Embryonic facial prominence (tissue), 1 donor: ENCODE results near the gene HOXA1.

Source experiments
- DNase-seq: peaks from one replicate; pipeline ENCODE4 v3.0.0-alpha.2; 2016; ENCODE audit errors: extremely low spot score

The HOXA1 gene

DNA sequence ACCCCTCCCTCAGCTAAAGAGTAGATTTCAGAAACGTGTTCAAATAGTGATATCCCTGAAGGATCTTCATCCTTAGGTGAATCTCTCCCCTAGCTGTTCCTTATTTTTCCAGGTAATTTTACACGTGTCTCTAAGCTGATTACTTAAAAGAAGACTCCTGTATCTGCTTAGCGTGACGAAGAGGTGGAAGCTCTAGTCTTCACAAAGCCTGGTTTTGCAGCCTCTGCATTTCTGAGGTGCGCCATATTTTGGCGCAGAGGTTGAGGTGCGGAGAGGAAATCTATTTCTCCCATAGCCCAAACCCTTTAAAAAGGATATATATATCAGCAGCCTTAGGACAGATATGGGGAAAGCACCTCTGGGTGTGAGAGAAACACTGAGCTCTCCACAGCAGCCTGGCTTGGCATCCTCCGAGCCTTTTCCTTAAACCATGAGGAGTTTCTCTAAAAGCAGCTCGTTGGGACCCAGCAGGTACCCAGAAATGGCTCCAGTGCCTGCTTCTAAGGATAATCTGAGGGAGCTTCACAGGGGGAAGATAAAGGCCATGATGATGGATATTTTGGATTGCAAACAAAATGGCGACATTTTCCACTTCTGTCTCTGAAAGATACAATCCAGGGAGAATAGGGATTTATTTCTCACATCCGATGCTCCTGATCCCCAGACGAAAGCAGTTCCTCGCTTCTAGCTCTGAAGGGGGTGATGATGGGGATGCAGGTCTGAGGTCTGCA lies 9.7 kb upstream of the HOXA1 start:
- DNase-seq: no peak

DNA sequence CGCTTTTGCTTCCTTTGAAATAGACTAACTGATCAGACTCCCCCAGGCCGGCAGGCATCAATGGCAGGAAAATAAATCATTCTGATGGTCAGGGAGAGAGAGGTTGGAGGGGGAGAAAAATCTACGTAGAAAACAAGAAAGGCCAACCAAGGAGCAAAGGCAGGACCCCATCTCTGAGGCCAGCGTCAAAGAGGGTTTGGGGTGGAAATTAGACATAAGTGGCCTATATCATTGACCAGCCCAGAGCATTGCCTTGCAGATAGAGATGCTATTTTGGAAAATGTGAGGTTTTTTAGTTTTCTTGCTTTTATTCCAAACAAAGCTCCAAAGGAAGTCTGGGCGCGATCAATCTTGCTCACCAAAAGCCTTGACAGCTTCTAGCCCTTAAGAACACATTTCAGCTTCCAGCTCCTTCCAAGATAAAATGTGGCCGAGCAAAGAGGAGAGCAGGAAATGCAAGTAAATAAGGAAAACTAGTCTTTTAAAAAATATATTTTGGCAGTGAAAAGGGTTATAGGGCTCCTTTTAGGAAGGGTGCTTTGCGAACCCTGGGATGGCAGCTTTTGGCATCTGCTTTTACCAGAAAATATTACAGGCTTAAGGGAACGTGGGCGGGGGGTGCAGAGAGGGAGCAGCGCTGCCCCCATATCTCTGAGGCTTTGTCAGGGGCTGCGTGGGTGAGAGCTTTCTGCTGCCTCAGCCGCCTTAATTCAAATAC lies 8.7 kb upstream of the HOXA1 start:
- DNase-seq: no peak

DNA sequence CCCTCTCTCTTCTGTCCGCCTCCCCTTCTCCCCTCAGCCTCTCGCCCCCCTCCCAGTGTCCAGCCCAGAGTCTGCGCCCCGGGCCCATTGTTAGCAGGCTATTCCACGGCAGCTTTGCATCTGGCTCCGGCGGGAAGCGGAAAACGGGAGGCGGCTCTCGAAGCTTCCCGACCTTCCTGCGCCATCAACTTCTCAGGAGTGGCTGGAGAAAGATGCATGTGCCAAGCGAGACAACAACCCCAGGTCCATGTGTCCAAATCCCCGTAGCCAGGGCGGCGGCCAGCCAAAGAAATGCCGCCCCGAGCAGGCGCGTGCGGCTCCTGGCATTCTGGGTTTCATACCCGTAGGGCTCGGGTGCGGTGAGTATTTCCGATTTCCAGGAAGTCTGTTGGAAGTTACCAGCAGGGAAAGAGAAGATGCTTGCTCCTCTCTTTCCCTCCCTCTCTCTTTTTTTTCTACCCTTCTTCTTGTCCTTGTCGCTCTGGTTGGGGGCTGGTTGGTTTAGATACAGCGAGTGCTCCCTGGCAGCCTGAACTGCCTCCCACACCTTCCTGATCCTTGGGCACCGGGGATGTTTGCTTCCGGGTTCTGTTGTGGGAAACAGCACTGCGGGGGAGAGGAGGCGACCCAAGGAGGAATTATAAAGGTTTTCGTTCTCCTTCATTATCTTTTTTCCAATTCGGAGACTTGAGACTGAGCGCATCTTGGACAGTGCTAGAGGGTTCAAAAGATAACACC lies 7.9 kb upstream of the HOXA1 start:
- no peak for DNase-seq

DNA sequence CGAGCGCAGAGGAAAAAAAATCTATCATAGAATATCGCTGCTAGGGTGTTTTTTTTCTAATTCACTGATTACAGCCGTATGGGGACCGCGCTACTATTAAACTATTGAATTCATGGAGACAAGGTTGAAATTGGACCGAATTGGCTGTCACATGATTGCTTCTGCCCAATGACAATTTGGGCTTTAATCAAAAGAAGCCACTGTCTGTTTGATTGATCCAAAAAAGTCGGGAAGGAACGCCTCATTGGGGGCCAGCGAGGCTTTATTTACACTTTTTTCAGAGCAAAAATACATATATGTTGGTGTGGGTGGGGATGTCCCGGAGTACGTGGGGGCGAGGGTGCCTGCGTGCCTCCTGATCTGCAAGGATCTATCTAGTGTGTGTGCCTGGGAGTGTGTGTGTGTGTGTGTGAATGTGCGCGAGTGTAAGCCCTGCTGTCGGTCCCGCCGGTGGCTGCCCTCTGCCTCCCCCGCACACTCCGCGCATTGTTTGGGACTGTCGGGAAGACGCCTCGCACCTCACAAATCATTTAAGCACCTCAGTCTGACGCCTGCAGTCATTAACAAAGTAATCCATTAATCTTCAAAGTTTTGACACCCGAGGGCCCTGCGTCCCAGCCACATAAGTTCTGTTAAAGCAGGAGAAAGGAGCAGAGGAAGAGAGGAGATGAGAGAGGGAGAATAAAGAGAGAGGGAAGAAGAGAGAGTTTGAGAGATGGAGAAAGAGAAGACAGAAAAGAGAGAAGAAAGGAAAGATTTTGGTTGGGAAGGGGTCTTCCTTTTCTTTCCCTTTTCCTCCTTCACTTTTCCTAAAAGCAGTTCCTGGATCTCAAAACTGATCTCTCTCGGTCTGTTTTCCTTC lies 7.0 kb upstream of the HOXA1 start, which contains the start of gene HOXA2:
HOXA2 (minus strand) TSS at position 103 of the 862 bp plus-strand sequence. CDS start 183 bp downstream, outside the sequence.
- no peak for DNase-seq

DNA sequence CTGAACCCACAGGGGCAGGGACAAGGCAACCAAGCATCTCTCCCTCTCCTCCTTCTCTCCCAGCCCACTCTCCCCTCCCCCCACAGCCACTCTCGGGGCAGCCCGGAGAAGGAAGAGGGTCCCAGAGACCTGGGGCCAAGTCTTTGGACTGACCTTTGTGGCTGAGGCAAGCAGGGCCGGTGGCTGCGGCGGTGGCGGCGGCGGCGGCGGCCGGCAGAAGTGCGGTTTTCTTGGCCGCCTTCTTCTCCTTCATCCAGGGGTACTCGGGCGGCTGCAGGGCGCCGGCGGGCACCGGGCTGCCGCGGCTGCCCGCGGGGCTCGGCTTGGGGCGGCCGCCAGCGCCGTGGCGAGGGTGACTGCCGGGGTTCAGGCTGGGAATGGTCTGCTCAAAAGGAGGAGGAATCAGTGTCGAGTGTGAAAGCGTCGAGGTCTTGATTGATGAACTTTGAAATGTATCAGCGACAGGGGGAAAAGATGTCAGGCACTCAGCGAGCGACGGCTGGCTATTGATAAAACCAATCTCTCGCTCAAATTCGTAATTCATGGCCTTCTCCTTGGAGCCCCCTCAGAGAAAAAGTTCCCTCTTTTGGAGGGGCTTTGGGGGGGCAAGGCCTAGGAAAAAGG lies 6.3 kb upstream of the HOXA1 start:
- no peak for DNase-seq

DNA sequence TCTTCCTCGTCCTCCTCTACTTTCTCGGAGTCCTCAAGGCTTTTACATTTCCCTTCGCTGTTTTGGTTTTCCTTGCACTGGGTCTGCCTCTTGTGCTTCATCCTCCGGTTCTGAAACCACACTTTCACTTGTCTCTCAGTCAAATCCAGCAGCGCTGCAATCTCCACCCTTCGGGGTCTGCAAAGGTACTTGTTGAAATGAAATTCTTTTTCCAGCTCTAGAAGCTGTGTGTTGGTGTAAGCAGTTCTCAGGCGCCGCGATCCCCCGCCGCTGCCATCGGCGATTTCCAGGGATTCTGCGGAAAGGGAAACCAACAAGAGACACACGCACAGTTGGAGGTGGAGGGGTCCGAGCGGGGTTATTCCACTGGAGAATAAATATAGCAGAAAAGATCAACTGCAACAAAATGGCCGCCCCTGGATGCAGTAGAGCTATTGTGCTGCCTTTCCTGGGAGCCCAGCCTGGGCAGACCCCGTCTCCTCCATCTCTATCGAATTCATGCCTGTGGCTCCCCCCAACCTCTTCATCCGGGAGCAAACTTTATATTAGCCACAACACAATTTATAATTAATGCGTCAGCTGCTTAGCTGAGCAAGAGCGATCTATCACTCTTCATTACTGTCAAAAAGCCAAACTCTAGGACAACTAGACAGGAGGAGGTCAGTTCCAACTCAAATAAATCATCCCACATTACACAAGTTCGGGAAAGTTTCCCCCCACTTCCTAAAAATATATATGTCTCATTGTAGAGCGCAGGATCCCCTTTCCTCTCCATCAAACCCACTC lies 5.6 kb upstream of the HOXA1 start:
- DNase-seq: no peak

DNA sequence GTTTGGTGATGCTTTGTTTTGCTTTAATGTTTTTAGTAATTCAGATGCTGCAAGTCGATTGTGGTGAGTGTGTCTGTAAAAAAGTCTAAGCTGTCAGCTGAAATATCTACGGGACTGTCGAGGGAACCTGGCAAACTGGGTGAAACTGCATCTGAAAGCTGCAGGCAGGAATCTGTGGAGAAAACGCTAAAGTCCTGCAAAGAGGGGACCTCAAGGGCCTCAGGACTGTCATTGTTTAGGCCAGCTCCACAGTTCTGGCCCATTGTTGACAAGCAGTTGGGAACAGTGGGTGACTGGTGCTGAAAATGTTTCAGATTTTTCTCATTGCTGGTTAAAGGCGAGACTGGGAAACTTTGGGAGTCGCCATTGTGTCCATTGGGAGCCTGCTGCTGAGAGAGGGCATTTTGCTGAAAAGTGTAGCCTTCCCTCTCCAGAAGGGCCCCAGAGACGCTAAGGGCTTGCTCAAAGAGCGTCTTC lies 4.9 kb upstream of the HOXA1 start:
- no peak for DNase-seq

DNA sequence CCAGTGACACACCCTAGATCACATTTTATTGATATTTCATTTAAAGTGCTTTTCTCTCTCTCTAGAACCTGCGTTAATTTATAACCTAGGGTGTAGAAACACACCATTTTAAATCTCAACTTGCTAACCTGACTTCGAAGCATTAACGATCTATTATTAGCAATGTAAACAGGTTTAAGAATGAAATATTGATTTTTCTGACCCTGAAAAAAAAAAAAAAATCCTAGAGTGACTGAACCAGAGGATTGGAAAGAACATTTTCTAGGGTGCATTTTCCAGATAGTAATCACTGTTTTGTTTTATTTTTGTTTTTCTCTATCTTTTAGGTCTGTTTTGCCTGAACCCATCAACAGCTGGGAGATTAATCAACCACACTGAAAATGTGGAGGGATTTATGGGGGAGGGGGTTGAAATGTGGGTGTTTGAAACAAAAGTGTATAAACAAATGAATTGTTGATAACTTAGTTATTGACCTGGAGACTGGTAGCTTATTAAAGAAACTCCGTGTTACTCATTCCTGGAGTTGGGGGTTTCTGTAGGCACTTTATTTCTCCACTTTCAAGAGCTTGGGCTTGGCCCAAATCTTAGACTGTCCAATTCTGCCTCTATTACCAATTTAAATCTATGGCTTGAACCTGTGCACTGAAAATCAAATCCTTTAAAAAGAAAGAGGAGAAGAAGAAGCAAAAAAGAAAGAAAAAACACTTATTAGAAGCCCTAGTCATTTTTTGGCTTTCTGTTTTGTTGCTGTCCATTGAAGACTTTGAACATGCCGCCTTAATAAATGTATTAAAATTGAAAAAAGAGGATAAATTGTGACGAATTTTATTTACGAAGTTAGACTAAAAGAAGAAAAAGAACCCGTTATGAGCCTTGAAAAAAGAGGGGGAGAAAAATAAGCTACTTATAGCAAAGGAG lies 3.9 kb upstream of the HOXA1 start:
- no peak for DNase-seq

DNA sequence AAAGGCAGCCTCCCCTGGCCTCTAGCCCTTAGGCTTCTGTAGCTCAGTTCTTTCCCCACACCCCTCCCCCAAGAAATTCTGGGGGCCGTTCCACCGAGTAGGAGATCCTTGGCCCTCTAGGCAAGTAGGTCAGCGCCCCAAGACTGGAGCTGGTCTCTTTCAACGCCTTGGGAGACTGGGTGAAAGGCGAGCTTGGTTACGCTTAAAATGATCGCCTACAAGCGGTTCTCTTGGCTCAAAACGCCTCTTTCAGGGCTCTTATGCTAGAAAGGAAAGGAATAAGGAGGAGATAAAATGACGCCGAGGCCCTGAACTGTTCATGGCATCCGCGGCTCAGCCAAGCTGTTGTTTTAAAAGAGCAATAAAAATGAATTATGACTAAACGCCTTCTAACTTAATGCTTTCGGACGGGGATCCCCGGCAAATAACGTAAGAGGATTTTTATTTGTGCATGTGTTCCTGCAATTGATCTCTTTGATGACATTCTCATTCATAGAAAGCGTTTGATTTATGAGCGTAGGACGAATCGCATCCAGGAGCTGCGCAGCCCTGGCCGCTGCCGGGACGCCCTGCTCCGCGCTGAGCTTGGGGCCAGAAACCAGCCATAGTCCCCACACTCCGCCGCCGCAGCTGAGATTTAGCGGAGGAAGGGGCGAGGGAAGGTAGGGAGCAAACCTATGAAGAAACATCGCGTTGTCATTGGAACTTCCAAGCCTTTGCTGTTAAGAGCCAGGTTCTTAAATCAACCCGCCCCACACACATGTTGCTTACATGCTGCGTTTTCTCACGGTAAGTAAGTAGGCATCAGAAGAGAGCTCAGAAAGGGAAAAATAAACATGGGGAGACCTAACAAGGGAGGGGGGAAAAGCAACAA lies 3.0 kb upstream of the HOXA1 start:
- DNase-seq: no peak

DNA sequence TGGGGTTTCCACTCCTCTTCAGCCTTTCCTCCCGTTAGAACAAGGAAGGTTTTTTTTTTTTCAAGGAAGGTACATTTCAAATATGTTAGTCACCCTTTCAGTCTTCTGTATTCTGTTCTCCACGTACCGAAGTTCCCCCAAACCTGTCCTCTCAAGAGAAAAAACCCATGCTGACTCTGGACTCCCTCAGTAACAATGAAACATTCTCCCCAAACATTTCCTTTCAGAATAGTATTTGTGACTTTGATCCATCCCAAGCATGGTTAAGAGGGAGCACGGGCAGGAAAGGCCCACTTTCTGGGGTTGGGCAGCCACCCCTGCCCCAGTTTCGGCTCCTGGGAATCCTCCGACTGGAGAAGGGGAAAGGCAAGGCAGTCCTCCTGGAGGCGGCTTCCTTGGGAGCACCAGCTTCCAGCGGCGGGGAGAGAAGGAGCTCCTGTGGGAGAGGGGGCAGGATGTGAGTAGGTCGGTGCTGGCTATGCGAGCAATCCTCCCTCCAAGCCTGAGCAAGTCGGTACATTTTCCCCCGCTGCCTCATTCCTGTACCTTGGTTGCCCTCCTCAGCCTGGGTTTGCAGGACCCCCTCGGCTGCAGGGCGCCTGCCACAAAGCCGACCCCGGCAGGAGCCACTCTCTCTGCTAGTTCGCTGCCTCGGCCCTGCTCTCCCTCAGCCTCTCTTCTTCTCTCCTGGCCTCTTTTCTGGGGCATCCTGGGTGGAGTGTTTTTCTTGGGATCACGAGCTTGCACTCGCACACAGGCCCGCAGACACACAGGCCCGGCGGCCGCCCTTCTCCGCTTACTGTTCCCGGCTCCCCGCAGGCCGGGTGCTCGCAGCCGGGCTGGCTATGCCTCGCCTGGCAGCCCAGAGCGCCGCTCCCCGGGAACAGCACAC lies 2.1 kb upstream of the HOXA1 start:
- DNase-seq: no peak

DNA sequence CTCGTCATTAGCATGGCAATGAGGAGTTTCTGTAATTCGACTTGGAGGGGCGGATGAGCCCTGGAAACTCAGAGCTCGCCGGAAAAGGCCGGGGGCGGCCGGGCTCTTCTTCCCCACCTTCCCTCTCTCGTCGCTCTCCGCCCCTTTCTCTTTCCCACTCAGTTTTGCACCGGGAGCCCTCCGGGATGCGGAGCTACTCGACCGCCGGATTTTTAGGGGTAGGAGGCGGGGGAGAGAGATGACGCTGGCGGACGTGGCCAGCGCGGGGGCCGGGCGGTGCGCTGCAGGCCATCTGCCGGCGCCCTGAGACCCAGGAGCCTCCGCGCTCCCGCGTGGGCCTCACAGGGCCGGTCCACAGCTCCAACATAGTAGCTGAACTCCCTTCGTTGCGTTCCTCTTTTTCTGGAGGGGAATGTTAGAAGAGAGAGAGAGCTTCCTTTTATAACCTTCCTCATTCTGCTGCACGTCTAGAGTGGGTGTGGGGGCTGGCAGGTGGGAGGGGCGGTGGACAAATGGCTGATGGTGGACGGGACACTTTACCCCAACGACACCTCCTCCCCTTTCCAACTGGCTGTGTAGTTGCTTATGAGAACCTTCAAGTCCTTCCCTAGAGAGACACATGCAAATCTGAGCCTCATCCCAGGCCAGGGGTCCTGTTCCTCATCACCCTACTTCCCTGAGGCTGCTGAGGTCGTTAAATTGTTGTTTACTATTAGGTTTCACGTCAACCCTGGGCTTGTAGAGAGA lies 1.1 kb upstream of the HOXA1 start:
- no peak for DNase-seq

DNA sequence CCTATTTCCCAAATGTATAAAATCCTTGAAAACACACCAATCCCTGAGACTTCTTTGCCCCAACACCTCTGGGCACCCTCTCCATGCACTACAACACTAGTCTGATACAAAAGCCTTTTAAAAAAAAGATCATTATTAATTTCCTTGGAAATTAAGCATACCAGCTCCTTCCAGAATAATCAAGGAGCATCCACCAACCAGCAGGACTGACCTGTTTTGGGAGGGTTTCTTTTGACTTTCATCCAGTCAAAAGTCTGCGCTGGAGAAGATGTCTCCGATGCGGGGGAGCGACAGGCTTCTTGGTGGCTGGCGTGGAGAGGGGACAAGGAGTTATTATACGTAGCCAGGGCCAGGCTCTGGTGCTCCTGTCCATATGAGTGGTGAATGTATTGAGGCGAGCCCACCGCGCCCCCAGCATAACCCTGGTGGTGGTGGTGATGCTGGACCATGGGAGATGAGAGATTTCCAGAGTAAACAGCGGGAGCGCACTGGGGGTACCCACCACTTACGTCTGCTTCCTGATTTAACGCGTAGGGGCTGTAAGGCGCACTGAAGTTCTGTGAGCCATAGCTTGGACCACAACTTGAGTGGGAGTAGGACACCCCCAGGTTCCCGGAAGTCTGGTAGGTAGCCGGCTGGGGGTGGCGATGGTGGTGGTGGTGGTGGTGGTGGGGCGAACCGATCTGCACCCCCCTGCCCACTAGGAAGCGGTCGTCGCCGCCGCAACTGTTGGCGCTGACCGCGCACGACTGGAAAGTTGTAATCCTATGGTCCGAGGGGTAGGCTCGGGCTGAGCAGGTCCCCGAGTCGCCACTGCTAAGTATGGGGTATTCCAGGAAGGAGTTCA lies 527 bp downstream of the HOXA1 start:
- no peak for DNase-seq

DNA sequence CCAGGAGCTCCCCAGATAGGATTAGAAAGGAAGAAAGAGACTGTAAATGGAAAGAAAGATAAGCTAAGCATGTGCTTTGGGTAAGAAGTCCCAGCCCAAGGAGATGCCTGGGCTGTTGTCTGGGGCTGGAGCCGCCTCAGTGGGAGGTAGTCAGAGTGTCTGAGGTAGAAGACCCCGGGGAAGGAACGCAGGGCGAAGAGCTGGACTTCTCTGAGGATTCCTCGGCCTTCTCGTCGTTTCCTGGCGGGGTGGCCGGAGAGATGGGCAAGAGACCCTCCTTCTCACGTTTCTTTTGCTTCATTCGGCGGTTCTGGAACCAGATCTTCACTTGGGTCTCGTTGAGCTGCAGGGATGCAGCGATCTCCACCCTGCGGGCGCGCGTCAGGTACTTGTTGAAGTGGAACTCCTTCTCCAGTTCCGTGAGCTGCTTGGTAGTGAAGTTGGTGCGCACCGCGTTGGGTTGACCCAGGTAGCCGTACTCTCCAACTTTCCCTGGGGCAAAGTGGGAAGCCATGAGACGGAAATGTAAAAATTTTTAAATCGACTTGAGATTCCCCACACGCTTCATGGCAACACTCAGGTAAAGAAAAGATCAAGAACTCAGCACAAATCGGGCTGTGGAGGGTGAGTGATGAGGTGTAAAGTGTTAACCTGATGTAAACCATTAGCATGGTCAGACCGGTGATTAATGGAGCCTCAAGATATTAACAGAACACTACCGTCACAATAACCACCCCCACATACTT lies 1.3 kb downstream of the HOXA1 start:
- no peak for DNase-seq

DNA sequence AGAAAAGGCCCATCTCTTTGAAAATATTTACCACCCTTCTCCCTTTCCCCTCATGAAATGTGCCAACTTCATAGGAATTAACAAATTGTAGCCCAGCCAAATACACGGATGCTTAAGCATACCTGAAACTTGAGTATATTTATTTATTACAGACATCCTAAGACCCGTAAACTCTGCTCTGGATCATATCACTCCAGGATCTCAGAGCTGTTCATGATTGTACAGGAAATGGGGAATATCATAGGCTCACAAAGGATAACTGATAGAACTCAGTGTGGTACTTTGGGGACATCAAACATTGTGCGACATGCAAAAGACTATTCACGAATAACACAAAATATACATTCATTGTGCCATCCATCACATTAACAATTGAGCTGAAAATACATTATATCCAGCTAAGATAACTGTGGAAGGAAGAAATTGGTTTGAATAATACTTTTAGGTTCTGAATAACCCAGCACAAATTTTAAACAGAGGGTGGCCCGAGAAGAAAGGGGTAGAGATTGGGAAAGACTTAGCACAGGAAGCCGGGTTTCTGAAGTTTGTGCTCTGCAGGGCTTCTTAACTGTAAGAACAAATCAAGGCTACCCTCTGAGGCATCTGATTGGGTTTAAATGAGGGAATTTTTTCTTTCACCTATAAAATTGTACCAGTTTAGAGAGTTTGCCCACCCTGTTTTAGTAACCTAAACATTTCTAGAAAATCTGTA lies 2.5 kb downstream of the HOXA1 start:
- no peak for DNase-seq
